Caki2 (cell line): Measurements from ENCODE around the gene APOC3. TPM values are rescaled to one million over a fixed set of nuclear protein-coding genes. Genes with fewer than 3 reads are reported as not detected.
"Not testable (repeated sequence)": the region's sequence is repeated elsewhere in the genome, so short reads cannot be mapped to it uniquely, and the experiment has no call there.

Experiments used
- DNase-seq: peaks from one replicate; pipeline ENCODE4 v3.0.0-alpha.2; 2015; ENCODE audit warnings: low read depth
- in situ Hi-C: cut with HindIII; loops from 2 replicates; pipeline ENCODE4 v1.10.0; 2016; ENCODE audit warnings: low sequenced_read_pairs, low pct_unique_long_range_greater_than_20kb, mixed read lengths
- total RNA-seq: library from RNA; depleted of rRNA; stranded (reverse); fragments of >200 nt; shearing (Covaris generic); gene quantifications from 2 replicates; pipeline ENCODE4 v1.2.3, GENCODE V29; 2014; ENCODE audit warnings: low replicate concordance

Gene APOC3
- total RNA-seq, 1 experiment from 2014 or later, result not detected

DNA sequence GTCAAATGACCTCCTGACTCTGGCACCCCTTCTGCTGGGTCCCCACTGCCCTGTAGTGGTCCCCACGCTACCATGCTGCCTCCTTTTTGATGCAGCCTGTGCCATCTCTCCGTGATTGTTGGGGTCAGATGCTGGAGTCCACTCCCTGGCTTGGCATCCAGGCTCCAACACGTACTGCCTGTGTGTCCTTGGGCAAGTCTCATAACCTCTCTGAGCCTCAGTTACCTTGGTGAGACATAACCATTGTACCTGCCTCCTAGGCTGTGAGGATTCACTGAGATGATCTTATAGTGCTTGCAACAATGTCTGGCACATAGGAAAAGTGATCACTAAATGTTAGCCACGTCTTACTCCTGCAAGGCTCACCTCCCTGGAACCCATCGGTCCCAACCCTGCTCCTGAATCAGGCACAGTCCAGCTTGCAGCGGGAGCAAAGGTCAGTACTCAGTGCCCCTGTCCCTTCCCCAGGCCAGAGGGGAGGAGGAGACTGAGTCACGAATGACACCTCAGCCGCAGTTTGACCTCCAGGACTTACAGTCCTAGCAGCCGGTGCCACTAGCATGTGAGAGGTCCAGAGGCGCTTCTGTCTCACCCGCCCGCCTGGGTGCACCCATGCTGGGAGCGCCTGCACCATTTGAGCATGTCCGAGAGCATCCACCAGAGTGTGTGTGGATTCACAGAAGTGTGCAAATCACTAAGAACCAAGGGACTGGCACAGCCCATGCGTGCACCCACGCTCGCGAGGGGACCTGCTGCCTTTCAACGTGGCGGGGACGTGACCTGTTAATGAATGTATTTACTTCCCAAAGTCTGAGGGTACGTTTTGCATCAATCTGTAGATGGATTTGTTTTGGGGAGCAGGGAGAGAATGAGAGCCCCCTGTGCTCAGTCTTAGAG, 3.6 kb upstream of the APOC3 start:
- in situ Hi-C loops, result no loop called here
- no peak for DNase-seq

DNA sequence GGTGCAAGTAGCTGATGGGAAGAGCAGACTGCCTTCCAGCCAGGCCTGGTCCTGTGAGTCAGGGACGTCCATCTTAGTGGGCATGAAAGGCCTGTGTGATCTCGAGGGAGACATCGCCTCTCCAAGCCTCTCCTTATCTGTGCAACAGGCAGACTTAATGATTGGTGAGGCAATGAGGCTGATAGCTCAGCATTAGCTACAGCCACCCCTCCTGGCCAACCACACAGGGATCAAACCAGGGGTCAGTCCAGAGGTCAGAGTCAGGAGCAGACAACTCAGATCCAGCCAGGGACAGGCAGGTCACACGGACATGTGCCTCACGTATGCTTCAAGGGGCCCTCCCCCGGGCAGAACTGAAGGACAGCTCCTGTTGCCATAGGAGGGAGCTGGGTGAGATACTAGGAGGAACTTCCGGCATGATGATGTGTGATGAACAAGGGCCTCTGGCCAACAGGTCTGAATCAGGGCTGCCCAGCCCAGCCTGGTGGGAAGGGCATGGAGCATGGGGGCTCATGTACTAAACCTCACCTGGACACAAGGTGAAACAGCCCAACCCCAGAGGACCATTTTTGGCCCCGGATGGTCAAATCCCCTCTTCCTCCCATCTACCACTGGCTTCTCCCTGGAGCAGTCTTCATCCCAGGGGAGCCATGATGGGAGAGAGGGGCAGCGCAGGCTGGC, 2.8 kb upstream of the APOC3 start:
- no peak for DNase-seq

DNA sequence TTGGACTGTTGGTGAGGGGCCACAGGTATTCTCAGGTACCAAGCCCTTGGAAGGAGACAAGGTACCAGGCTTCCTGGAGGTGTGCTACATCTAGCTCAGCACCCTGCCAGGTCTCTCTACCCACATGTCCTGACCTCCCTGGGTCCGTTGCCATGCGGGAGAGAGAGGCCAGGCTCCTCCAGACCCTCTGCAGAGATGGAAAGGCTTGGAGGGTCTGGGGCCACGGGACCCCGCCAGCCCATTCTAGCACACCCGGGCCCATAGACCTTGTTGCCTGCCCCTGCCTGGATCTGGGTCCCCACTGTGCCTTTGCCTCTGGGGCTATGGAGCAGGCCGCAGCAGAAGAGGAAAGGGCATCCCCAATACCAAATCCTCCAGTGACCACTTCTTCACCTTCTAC, 2.2 kb upstream of the APOC3 start:
- in situ Hi-C loops, result no loop called here
- DNase-seq, result no peak

More for the DNA sequence above, 2.8 kb upstream of the APOC3 start:
- in situ Hi-C loops, result no loop called here

DNA sequence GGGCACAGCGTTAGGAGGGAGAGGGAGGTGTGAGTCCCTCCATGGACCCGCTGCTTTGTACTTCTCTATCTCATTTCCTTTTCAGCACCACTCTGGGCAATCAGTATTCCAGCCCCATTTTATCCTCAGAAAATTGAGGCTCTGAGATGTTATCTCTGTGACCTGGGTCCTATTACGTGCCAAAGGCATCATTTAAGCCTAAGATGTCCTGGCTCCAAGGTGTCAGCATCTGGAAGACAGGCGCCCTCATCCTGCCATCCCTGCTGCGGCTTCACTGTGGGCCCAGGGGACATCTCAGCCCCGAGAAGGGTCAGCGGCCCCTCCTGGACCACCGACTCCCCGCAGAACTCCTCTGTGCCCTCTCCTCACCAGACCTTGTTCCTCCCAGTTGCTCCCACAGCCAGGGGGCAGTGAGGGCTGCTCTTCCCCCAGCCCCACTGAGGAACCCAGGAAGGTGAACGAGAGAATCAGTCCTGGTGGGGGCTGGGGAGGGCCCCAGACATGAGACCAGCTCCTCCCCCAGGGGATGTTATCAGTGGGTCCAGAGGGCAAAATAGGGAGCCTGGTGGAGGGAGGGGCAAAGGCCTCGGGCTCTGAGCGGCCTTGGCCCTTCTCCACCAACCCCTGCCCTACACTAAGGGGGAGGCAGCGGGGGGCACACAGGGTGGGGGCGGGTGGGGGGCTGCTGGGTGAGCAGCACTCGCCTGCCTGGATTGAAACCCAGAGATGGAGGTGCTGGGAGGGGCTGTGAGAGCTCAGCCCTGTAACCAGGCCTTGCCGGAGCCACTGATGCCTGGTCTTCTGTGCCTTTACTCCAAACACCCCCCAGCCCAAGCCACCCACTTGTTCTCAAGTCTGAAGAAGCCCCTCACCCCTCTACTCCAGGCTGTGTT, 829 bp upstream of the APOC3 start:
- DNase-seq, result no peak
- in situ Hi-C loops, result no loop called here

DNA sequence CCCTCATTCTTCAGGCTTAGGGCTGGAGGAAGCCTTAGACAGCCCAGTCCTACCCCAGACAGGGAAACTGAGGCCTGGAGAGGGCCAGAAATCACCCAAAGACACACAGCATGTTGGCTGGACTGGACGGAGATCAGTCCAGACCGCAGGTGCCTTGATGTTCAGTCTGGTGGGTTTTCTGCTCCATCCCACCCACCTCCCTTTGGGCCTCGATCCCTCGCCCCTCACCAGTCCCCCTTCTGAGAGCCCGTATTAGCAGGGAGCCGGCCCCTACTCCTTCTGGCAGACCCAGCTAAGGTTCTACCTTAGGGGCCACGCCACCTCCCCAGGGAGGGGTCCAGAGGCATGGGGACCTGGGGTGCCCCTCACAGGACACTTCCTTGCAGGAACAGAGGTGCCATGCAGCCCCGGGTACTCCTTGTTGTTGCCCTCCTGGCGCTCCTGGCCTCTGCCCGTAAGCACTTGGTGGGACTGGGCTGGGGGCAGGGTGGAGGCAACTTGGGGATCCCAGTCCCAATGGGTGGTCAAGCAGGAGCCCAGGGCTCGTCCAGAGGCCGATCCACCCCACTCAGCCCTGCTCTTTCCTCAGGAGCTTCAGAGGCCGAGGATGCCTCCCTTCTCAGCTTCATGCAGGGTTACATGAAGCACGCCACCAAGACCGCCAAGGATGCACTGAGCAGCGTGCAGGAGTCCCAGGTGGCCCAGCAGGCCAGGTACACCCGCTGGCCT, 641 bp downstream of the APOC3 start:
- in situ Hi-C loops, result no loop called here
- no peak for DNase-seq

DNA sequence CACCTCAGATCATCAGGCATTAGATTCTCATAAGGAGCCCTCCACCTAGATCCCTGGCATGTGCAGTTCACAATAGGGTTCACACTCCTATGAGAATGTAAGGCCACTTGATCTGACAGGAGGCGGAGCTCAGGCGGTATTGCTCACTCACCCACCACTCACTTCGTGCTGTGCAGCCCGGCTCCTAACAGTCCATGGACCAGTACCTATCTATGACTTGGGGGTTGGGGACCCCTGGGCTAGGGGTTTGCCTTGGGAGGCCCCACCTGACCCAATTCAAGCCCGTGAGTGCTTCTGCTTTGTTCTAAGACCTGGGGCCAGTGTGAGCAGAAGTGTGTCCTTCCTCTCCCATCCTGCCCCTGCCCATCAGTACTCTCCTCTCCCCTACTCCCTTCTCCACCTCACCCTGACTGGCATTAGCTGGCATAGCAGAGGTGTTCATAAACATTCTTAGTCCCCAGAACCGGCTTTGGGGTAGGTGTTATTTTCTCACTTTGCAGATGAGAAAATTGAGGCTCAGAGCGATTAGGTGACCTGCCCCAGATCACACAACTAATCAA, 2.2 kb downstream of the APOC3 start:
- in situ Hi-C loops, result no loop called here
- DNase-seq, result no peak

DNA sequence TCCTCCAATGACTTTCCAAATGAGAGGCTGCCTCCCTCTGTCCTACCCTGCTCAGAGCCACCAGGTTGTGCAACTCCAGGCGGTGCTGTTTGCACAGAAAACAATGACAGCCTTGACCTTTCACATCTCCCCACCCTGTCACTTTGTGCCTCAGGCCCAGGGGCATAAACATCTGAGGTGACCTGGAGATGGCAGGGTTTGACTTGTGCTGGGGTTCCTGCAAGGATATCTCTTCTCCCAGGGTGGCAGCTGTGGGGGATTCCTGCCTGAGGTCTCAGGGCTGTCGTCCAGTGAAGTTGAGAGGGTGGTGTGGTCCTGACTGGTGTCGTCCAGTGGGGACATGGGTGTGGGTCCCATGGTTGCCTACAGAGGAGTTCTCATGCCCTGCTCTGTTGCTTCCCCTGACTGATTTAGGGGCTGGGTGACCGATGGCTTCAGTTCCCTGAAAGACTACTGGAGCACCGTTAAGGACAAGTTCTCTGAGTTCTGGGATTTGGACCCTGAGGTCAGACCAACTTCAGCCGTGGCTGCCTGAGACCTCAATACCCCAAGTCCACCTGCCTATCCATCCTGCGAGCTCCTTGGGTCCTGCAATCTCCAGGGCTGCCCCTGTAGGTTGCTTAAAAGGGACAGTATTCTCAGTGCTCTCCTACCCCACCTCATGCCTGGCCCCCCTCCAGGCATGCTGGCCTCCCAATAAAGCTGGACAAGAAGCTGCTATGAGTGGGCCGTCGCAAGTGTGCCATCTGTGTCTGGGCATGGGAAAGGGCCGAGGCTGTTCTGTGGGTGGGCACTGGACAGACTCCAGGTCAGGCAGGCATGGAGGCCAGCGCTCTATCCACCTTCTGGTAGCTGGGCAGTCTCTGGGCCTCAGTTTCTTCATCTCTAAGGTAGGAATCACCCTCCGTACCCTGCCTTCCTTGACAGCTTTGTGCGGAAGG, 2.9 kb downstream of the APOC3 start:
- in situ Hi-C loops, result no loop called here
- DNase-seq, result no peak

DNA sequence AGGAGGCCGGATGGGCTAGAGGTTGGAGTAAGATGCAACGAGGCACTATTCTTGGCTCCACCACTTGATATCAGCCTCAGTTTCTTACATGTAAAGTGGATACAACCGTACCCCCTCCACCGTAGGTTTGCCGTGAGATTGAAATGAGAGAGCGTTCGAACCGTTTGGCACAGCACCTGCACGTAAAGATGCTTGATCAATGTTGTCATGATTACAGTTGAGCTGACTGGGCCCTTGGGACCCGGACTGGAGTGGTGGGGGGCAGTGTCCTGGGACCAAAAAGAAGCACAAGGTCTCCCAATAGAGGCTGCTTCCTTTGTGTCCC, 3.7 kb downstream of the APOC3 start:
- in situ Hi-C loops, result no loop called here
- DNase-seq, result no peak

DNA sequence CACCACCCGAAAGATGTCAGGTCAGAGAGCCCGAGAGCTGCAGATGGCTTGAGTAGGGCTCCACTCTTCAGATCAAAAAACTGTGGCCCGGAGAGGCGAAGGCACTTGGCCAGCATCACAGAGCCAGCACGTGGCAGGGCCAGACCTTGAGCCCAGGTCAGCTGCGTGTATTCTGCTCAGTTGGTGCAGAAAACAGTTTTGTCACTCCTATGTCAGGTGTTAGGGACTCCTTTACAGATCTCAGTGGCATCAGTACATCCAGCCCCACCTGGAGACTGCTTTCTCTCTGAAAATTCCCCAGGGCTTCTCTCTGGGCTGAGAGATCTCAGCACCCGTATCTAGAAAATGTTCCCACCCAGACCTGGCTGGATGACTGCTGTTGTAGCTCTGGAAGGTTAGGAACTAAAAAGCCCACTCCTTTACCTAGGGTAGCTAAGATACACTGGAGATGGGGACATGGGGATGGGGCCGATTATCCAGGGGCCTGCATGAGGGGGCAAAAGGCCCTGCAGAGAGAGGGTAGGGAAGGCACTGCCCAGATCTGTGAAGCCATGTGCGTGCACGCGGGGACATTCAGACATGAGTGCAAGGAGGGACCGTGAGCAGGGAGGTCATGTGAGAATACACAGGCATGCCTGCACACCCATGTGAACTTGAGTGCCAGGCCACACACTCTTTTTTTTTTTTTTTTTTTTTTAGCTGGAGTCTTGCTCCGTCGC, 4.3 kb downstream of the APOC3 start:
- no peak for DNase-seq
- in situ Hi-C loops, result no loop called here

DNA sequence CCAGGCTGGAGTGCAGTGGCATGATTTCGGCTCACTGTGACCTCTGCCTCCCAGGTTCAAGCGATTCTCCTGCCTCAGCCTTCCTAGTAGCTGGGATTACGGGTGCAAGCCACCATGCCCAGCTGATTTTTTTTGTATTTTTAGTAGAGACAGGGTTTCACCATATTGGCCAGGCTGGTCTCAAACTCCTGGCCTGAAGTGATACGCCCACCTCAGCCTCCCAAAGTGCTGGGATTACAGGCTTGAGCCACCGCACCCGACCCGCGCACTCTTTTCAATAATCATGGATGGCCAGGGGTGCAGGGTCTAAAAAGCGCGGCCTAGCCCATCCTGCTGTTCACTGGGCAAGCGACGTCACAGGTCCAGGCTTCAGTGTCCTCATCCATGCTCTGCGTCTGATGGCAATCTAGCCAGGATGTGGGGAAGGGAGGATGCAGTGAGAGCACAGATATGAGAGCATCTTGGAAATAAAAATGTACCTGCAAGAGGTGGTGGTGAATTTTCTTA, 4.9 kb downstream of the APOC3 start:
- DNase-seq, in situ Hi-C loops: not testable (repeated sequence)

DNA sequence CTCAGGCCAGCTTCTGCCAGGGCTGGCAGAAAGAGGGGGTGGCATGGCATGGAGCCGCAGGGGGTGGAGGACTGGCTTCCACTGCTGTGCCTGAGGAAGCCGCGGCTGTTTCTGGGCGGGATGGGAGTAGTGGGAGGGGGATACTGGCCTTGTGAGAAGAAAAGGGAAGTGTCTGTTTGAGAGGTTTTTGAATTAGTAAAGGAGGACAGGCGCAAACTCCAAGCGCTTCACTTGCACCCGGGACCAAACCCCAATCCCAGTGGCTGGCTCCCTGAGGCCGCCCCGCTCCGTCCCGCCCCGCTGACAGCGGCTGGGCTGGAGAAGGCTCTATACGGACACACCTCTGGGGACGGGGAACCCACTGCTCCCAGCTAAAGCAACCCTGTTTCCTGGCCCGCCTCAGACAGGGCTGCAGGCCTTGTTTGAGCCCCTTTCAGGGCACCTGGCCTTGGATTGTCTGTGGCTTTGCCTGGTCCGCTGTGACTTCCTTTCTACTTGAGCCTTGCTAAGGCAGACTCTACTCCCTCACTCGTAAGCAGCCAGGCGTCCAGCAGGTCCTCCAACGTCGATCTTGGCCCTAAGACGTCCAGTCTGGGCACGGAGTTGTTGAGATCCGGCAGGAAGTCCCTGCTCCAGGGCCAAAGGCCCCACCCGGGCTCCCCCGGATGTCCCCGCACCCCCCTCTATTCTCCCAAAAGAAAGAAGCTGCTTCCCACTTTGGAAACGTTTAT, 5.5 kb downstream of the APOC3 start:
- in situ Hi-C loops, result no loop called here
- DNase-seq, result no peak

DNA sequence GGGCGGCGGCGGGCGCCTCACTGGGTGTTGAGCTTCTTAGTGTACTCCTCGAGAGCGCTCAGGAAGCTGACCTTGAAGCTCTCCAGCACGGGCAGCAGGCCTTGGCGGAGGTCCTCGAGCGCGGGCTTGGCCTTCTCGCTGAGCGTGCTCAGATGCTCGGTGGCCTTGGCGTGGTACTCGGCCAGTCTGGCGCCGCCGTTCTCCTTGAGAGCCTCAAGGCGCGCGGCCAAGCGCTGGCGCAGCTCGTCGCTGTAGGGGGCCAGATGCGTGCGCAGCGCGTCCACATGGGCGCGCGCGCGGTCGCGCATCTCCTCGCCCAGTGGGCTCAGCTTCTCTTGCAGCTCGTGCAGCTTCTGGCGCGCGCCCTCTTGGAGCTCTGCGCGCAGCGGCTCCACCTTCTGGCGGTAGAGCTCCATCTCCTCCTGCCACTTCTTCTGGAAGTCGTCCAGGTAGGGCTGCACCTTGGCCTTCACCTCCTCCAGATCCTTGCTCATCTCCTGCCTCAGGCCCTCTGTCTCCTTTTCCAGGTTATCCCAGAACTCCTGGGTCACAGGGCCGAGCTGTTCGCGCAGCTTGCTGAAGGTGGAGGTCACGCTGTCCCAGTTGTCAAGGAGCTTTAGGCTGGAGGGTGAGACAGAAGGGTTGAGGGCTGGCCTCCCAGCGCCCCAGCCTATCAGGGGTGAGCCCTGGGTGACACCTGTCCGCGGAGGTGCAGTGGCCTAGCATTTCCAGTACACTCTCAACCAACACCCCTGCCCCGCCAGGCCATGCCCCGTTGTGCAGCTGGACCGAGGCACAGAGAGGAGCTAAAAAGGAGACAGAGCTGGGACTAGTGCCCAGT, 6.3 kb downstream of the APOC3 start:
- in situ Hi-C loops, result no loop called here
- peak; percentile 91 for DNase-seq

DNA sequence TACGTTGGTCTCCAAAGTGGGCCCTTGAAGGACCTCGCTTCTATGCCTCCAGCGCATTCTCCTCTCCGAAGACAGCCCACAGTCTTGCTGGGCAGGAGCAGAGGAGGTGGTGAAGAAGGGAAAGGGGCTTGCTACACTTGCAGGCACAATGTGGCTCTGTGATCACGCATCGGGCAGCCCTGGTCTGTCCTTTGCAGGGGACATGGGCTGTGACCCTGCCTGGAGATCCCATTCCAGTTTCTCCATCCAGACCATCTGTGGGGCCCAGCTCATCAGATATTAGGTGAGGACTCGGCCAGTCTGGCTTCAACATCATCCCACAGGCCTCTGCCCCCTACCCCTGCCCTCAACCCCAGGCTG, 6.9 kb downstream of the APOC3 start:
- in situ Hi-C loops, result no loop called here
- no peak for DNase-seq

DNA sequence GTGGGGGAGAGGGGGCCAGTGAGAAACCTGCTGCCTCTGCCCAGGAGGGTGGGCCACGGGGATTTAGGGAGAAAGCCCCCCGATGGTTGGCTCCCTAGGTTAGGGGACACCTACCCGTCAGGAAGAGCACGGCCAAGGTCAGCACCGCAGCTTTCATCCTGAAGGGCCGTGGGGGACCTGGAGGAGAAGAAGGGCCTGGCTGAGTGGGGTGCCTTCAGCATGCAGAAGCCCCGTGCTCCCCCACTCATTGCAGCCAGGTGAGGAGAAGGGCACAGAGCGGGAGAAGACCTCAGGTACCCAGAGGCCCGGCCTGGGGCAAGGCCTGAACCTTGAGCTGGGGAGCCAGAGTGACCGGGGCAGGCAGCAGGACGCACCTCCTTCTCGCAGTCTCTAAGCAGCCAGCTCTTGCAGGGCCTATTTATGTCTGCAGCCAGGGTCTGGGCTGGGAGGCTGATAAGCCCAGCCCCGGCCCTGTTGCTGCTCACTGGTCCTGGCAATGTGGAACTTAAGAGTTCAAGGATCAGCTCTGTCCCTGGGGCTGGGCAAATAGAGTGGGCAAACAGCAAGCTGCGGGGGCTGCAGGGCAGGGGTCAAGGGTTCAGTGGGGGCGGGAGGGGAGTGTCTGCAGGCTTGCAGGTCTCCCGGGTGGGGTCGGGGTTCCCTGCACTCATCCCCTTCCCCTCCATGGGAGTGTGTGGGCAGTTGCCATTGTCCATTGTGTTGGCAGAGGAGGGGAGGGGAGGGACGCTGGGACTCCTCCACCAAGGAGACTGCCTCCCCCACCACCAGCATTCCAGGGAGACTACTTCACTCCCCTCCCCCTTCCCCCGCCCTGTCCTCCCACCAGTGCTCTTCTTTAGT, 7.8 kb downstream of the APOC3 start, which contains the start of gene APOA1:
TSS of gene APOA1 (minus strand) at position 392 of the 861 bp plus-strand sequence. CDS start at position 157, 235 bp downstream.
- no peak for DNase-seq
- in situ Hi-C loops, result no loop called here
